C1 segment of cervical spinal cord (tissue), 14 donors: Measurements from ENCODE around the gene CTSA.

Source experiments
- DNase-seq, 14 donors: peaks; one replicate each; lab custom pipeline; 2025; lab: John Stamatoyannopoulos, UW

The CTSA gene

GRCh38 chr20:45890985-45891983, at the start of gene CTSA, which contains the start of gene NEURL2:
Gene CTSA, plus strand, starts transcription at chr20:45891335. Its CDS starts 234 bp downstream, at chr20:45891569.
Gene NEURL2, minus strand, starts transcription at chr20:45891208. Its CDS starts 217 bp downstream, at chr20:45890991.
- peak; percentile 39 to 90 (median 82) for DNase-seq

- no peak for DNase-seq
Measured at GRCh38 chr20:45841407-45842129, 49.6 kb upstream of the CTSA start.

GRCh38 chr20:45842169-45842812, 48.8 kb upstream of the CTSA start:
- no peak for DNase-seq

GRCh38 chr20:45843506-45843905, 47.6 kb upstream of the CTSA start:
- DNase-seq = no peak

- DNase-seq = no peak
Measured at GRCh38 chr20:45845452-45845851, 45.7 kb upstream of the CTSA start.

- DNase-seq = no peak
Measured at GRCh38 chr20:45848421-45848820, 42.7 kb upstream of the CTSA start.

GRCh38 chr20:45848969-45849582, 42.1 kb upstream of the CTSA start:
- DNase-seq = no peak

GRCh38 chr20:45850238-45850637, 40.9 kb upstream of the CTSA start:
- no peak for DNase-seq

- no peak for DNase-seq
Measured at GRCh38 chr20:45850926-45851325, 40.2 kb upstream of the CTSA start.

GRCh38 chr20:45851501-45851900, 39.6 kb upstream of the CTSA start:
- DNase-seq = no peak

GRCh38 chr20:45852326-45852725, 38.8 kb upstream of the CTSA start:
- no peak for DNase-seq

GRCh38 chr20:45853484-45853883, 37.7 kb upstream of the CTSA start:
- DNase-seq = no peak

- DNase-seq = peak; percentile 17 to 99 (median 91)
Measured at GRCh38 chr20:45857114-45857881, 33.8 kb upstream of the CTSA start, which contains the start of the genes ACOT8 and ZSWIM3. Gene ACOT8, minus strand, starts transcription at chr20:45857392. Its CDS starts 77 bp downstream, at chr20:45857315. Gene ZSWIM3, plus strand, starts transcription at chr20:45857614. Its CDS starts 212 bp downstream, at chr20:45857826.

- peak in 1 of 14 donors; percentile 31 for DNase-seq
Measured at GRCh38 chr20:45857882-45858216, 33.3 kb upstream of the CTSA start.

- DNase-seq = no peak
Measured at GRCh38 chr20:45859916-45860315, 31.2 kb upstream of the CTSA start.

GRCh38 chr20:45860560-45861220, 30.4 kb upstream of the CTSA start:
- DNase-seq = no peak

GRCh38 chr20:45861221-45862075, 29.7 kb upstream of the CTSA start:
- DNase-seq = no peak

GRCh38 chr20:45863543-45864470, 27.3 kb upstream of the CTSA start:
- no peak for DNase-seq
